Heart right ventricle (tissue), 16 donors: Measurements from ENCODE around the gene SATB1. TPM values are rescaled to one million over a fixed set of nuclear protein-coding genes. Genes with fewer than 3 reads are reported as not detected.

Source experiments
- ATAC-seq, 8 donors: fragments of 200-7000 bp; cut with Tn5 transposase; one replicate each; pipeline ENCODE4 v1.9.1; 2020; ENCODE audit warnings: mild to moderate bottlenecking in 8 of 8, moderate library complexity in 8 of 8, moderate number of reproducible peaks in 1 of 8
- DNase-seq, 2 donors: peaks; one replicate each; pipeline ENCODE4 v3.0.0-alpha.2; 2020
- H3K27ac ChIP-seq, 10 donors: fragments of 200-600 bp; sonication (generic) in 2 of 10; one replicate each; pipeline versions ENCODE4 v1.5.0 to v1.8.0; 2020 to 2022; ENCODE audit warnings: mild to moderate bottlenecking in 3 of 10
- H3K27me3 ChIP-seq, 7 donors: fragments of 200-600 bp; one replicate each; pipeline ENCODE4 v1.8.0; 2021 to 2022; ENCODE audit warnings: mild to moderate bottlenecking in 2 of 7
- H3K36me3 ChIP-seq, 9 donors: fragments of 200-600 bp; sonication (generic) in 1 of 9; one replicate each; pipeline versions ENCODE4 v1.5.0 to v1.8.0; 2020 to 2022; ENCODE audit warnings: mild to moderate bottlenecking in 2 of 9
- H3K4me1 ChIP-seq, 9 donors: fragments of 200-600 bp; sonication (generic) in 1 of 9; one replicate each; pipeline versions ENCODE4 v1.5.0 to v1.8.0; 2020 to 2022; ENCODE audit warnings: mild to moderate bottlenecking in 4 of 9
- H3K4me3 ChIP-seq, 10 donors: fragments of 200-600 bp; sonication (generic) in 2 of 10; one replicate each; pipeline versions ENCODE4 v1.5.0 to v1.8.0; 2020 to 2022; ENCODE audit warnings: mild to moderate bottlenecking in 7 of 10, moderate library complexity in 2 of 10
- H3K9me3 ChIP-seq, 11 donors: fragments of 200-600 bp in 10 of 11; sonication (generic) in 2 of 11; one replicate each; pipeline versions ENCODE4 v1.5.0 to v1.8.0; 2013 to 2022; ENCODE audit warnings: mild to moderate bottlenecking in 2 of 11, control low read depth in 1 of 11, moderate library complexity in 1 of 11
- WGBS, 2 donors: extraction: QIAGEN DNeasy Blood & Tissue Kit; methylation state at CpG; one replicate each; pipeline ENCODE4 v1.1.7; 2013; ENCODE audit warnings: inconsistent platforms in 1 of 2; 5-methylcytosine and 5-hydroxymethylcytosine counted together
- intact Hi-C, 10 donors: fragments of 100-400 bp; cut with DNase I; formaldehyde crosslinking; loops; one replicate each; pipeline versions ENCODE4 v1.11.1 to v1.14.2; 2022
- polyA plus RNA-seq, 2 donors: library from polyadenylated mRNA; stranded (reverse); fragments of 200-250 nt; gene quantifications; one replicate each; pipeline ENCODE4 v1.2.3, GENCODE V29; 2013
- total RNA-seq, 10 donors: library from RNA; stranded (reverse); fragmentation: NEBNext Ultra II Directional in 3 of 10; extraction: Animal tissue kit (Norgen Biotek cat#: 25700) in 3 of 10; gene quantifications; one replicate each; pipeline versions ENCODE4 v1.2.1 to v1.2.4, GENCODE V29; 2021 to 2023
- TF ChIP-seq, protein P1 (sequence below), 9 donors: fragments of 200-600 bp; sonication (generic) in 2 of 9; IDR thresholded peaks; one replicate each; pipeline versions ENCODE4 v1.5.0 to v1.8.0; 2021 to 2022; ENCODE audit warnings: antibody characterized with exemption in 9 of 9, mild to moderate bottlenecking in 5 of 9, moderate library complexity in 1 of 9
- donor health status: Arrhythmogenic right ventricular cardiomyopathy.
- donor health status: ischemic (EF 13 %, LVEDD 7.1; RV severe dilation, severe dysfunction).
- donor health status: healthy with polysubstance abuse.
- donor health status: DM: no; HTN: yes; CAD: no.
- donor health status: DM: no; HTN: no; CAD: no.
- donor health status: ischemic (EF 25% LVEDD 6.9; RV normal size, moderate dysfunction).
- donor health status: ischemic (EF 25% LVEDD 5.7; RV mildly dilated, moderate dysfunction).
- donor health status: healthy.
- donor health status: DM: yes; HTN: yes; CAD: no.
- donor health status: Ischemic cardiomyopathy.
- donor health status: ischemic (EF 35%, LVEDD 5.7; RV mildly dilated, moderate dysfunction).
- donor health status: nonischemic (EF 11% LVEDD 7.7; RV severe dilation, severe dysfunction).
- donor health status: DM: yes; HTN: yes; CAD: no.
- donor health status: PGD.
- donor health status: ischemic (EF 29% LVEDD 5.4; RV normal size, mild dysfunction).
- donor health status: nonischemic (EF 23%, LVEDD 6.1; RV moderate dilation, normal function).

SATB1 gene
- total and polyA plus RNA-seq, 12 donors = 8.8 to 73.7 (median 49.5) TPM

DNA sequence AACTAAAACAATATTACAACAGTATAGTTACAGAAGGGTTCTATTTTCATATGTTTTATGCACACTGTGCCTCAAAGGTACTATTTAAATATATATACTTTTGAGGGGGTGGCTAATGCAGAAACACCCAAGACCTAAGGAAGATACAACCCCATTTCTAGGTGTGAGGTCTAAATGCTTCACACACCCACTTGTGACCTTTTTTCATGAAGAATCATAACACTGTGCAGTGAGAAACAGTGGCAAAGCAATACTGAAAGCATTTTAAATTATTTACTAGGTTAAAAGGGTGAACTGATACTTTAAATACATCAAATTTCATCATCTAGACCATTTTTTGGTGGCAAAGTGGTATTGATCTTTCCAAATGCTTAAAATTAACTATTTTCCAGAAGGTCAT, 67.4 kb downstream of the SATB1 start:
- Histone ChIP-seq H3K36me3 (peaks cover 0 to 18% (median 0%) of the 10 kb centered on the region in 9 donors), H3K4me1 (peaks cover 0 to 13% (median 0%) of the 10 kb centered on the region in 9 donors), H3K9me3 (no peaks in the 10 kb centered on the region), H3K27me3 (no peaks in the 10 kb centered on the region), H3K27ac (no peak overlapping the region), H3K4me3 (no peak overlapping the region)
- intact Hi-C loops = no loop called here
- ATAC-seq = no peak
- TF ChIP-seq, protein P1, sequence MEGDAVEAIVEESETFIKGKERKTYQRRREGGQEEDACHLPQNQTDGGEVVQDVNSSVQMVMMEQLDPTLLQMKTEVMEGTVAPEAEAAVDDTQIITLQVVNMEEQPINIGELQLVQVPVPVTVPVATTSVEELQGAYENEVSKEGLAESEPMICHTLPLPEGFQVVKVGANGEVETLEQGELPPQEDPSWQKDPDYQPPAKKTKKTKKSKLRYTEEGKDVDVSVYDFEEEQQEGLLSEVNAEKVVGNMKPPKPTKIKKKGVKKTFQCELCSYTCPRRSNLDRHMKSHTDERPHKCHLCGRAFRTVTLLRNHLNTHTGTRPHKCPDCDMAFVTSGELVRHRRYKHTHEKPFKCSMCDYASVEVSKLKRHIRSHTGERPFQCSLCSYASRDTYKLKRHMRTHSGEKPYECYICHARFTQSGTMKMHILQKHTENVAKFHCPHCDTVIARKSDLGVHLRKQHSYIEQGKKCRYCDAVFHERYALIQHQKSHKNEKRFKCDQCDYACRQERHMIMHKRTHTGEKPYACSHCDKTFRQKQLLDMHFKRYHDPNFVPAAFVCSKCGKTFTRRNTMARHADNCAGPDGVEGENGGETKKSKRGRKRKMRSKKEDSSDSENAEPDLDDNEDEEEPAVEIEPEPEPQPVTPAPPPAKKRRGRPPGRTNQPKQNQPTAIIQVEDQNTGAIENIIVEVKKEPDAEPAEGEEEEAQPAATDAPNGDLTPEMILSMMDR (IDR thresholded peaks at IDR 0.05) = no peak
- no peak for DNase-seq

DNA sequence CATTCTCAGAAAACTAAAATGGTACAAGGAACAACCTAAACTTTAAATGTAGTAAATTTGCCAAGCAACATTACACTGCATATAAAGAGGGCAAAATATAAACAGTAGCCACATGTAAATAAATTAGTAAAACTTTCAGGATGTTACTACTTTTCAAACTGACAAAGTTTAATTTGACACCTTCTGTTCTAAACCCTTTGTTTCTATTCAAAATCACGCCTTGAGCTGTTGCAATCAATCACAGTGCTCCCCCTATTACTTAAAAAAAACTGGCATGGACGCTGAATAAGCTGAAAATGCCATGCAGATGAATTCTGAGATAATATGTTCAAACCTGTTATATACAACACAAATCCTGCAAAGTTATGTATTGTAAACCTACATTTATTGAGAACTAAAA, 69.3 kb downstream of the SATB1 start:
- no peak overlapping the region for H3K4me3 ChIP-seq

DNA sequence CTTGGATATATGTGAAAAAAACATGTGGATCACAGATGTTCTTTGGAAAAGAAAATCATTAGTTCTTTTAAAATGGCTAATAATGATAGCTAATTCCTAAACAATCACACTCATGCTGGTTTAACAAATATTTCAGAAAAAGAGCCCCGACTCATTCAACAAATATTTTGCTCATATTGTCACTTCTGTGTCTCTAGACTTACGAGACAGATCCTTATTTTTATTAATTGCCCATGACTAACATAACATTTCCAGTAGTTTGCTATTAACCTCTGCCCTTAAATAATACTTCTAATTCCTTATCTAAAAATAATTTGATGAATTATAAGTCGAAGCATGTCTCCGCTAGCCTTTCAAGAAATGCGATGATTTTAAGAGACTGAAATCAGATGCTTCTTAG, 70.4 kb downstream of the SATB1 start:
- no peak overlapping the region for H3K27ac ChIP-seq
- H3K27me3 ChIP-seq = no peaks in the 10 kb centered on the region
- DNase-seq (no peak), ATAC-seq (no peak)
- H3K4me3 ChIP-seq = no peak overlapping the region
- no peaks in the 10 kb centered on the region for H3K9me3 ChIP-seq
- peaks cover 0 to 27% (median 17%) of the 10 kb centered on the region in 9 donors for H3K36me3 ChIP-seq
- intact Hi-C loops = no loop called here
- H3K4me1 ChIP-seq = peaks cover 0 to 13% (median 0%) of the 10 kb centered on the region in 9 donors
- 73 to 80% methylated on average over 5 of the region's 5 CpGs for WGBS, 2 donors
- TF ChIP-seq, protein P1 (IDR thresholded peaks at IDR 0.05) = no peak

More for the DNA sequence above, 69.3 kb downstream of the SATB1 start:
- intact Hi-C loops = no loop called here
- peaks cover 0 to 13% (median 0%) of the 10 kb centered on the region in 9 donors for H3K4me1 ChIP-seq
- TF ChIP-seq, protein P1 (IDR thresholded peaks at IDR 0.05) = no peak
- no peak for ATAC-seq
- H3K9me3 ChIP-seq = no peaks in the 10 kb centered on the region
- no peak overlapping the region for H3K27ac ChIP-seq
- no peaks in the 10 kb centered on the region for H3K27me3 ChIP-seq
- H3K36me3 ChIP-seq = peaks cover 0 to 27% (median 13%) of the 10 kb centered on the region in 9 donors
- no peak for DNase-seq
- 91 to 94% methylated on average over 2 of the region's 2 CpGs for WGBS, 2 donors

DNA sequence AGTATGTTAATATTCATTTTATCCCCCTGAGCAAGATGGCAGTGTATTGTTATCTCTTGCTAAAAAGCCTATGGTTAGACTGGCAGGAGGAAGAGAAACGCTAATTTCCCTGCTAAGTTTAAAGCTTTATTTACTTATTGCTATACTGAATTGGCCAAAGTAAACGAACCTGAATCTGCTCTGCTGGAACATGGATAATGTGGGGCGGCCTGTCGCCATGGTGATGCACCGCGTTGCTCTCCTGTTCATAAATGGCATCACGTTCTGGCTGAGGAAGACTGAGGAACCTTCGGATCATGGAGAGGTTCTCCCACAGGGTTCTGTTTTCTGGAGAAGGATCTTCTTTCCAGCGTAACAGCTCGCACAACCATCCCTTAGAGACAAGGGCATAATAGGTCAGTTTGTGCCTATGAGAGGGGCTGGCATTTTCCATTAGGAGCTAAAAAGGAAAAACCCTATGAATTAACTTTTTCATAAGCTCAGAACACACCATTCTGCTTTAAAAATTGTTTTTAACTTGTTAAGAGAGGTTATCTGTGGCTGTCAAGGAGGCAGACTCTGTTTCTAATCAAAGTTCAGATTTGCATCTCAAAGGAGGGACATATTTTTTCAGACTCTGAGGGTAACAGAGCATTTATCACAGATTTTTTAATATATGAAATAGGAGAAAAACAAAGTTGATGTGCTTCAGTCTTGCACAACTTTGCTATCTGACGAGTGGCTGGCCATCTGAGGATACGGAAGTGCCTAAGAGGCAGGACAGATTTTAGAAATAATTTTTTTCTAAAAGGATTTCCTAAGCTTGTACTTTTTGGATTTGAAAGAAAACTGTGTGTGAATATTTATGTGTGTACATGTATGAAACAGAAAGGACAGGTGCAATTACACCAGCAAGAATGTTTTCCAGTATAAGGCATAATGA, 73.1 kb downstream of the SATB1 start:
- DNase-seq (no peak), ATAC-seq (no peak)
- WGBS, 2 donors = 81 to 86% methylated on average over 12 of the region's 12 CpGs
- Histone ChIP-seq H3K27me3 (no peaks in the 10 kb centered on the region), H3K4me1 (no peaks in the 10 kb centered on the region), H3K36me3 (peaks cover 0 to 46% (median 25%) of the 10 kb centered on the region in 9 donors), H3K9me3 (no peaks in the 10 kb centered on the region), H3K27ac (no peak overlapping the region), H3K4me3 (no peak overlapping the region)
- intact Hi-C loops = no loop called here
- TF ChIP-seq, protein P1 (IDR thresholded peaks at IDR 0.05) = no peak
